Activated gamma-delta T cell treated with anti-CD3 and anti-CD28 coated beads, Interleukin-2, amount 50 U/mL, for 16 hours (primary cell): Measurements from ENCODE around the gene ATF7.

Experiments
- DNase-seq: peaks from one replicate; pipeline ENCODE4 v3.0.0-alpha.2; 2020; ENCODE audit warnings: low read depth

ATF7 gene

GRCh38 chr12:53523131-53523530 lies 103.1 kb downstream of the ATF7 start:
- DNase-seq, result no peak

DNA sequence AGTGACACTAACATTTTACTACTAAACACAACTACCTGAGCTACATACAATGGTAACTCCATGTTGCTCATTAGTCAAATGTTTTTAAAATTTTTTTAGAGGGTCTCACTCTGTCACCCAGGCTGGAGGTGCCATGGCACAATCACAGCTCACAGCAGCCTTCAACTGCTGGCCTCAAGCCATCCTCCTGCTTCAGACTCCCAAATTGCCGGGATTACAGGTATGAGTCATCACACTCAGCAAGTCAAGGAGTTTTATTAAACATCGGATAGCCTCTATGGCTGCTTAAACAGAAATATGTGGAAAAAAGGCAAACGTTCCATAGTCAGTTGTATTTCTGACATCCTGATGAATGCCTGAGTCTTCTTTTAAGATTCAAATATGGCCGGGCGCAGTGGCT lies 107.8 kb downstream of the ATF7 start:
- no peak for DNase-seq

DNA sequence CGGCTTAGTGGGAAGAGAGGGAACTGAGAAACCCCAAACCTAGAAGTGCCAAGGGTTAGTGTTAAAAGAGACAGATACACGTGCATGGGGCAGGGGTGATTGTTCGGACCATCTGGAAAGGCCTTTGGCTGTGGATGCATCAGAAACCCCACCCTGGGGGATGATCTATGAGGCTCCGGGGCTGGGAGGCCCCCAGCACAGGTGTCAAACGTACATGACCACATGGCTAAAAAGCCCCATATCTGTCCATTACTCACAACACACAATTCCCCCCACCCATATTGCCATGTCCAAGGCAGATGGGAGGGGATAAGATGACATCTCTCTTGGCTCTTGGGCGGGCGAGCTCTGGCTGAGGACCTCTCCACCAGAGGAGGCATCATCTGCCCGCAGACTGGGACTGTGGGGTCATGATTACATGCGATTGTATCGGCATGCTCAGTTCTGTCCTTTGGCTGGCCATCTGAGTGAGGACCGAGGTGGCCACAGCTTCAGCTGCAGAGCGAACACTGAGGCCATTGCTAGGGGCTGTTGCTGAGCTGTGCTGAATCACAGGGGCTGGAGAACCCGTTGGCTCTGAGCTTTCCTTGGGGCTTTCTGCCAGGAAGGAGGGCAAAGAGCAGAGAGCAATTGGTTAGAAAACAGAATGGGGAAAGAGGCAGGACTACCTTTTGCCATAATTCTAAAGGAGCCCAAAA lies 109.3 kb downstream of the ATF7 start:
- DNase-seq, result no peak

GRCh38 chr12:53515291-53515680 lies 110.9 kb downstream of the ATF7 start:
- DNase-seq, result no peak

DNA sequence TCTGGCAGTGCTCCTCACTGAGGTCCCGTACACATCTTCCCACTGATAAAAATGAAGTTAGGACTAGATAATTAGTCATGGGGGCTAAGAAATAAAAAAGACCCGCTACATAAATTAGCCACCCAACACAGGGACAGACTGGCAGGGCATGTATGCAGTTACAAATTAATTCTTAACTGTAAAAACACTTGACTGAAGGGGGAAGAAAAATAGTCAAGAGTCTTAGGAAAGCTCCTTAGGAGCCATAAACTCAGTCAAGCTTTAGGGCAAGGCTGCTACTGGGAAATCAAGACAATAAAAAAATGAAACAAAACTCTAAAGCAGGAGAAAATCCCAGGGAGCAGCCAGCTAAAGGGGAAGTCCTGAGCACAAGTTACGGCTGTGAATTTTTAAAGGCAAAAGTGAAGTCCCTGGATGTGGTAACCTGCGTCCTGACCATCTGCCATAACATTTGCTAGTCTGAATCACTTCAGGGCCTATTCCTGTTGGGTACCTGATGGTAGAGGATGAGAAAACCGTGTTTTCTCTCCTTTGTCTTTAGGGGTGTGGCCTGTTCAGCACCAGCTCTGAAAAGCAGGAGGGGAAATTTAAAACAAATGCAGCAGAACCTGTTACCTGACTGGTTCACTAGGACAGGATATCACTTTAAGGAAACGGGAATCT lies 111.4 kb downstream of the ATF7 start:
- no peak for DNase-seq

- no peak for DNase-seq
These were observed 112.3 kb downstream of the ATF7 start for GRCh38 chr12:53513712-53514410.

GRCh38 chr12:53510181-53510812 lies 115.9 kb downstream of the ATF7 start:
- DNase-seq, result no peak

DNA sequence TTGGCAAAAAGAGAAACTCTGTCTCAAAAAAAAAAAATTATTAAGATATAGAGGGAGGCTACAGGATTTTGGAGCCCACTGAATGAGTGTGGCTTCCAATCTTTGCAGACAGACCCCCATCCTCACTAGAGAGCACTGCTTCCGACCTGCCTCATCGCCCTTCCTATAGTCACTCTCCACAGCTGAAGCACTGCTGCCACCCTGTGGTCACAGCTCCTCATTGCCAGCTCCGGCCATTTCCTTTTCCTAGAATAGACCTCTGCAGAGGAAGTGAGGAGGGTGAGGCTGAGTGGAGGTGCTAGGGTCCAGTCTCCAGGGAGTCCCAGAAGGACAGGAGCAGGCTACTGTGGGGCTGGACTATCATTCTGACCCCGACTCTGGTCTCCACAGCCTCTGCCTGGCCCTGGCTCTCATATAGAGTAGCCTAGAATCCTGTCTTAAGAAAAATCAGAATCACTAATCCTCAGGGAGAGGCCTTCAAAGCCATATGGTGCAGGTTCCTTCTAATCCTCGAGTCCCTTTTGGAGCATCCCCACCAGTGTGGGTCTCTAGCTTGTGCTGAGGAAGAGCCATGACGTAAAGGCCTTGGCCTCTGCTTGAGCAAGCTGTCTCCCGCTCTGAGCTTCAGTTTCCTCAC lies 117.5 kb downstream of the ATF7 start:
- DNase-seq, result peak; percentile 74

DNA sequence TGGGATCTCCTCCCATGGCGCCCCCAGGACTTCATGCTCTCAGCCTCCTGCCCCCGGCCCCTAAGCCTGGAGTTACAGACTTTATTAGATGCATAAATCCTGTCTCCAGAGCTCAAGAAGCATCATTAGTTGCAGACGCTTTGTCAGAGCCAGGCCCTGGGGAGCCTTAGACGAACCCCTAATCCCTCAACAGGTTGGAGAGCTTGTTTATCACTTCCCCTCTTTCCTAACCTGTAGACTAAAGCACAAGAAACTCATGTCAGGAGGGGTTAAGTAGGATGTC lies 118.6 kb downstream of the ATF7 start:
- no peak for DNase-seq

DNA sequence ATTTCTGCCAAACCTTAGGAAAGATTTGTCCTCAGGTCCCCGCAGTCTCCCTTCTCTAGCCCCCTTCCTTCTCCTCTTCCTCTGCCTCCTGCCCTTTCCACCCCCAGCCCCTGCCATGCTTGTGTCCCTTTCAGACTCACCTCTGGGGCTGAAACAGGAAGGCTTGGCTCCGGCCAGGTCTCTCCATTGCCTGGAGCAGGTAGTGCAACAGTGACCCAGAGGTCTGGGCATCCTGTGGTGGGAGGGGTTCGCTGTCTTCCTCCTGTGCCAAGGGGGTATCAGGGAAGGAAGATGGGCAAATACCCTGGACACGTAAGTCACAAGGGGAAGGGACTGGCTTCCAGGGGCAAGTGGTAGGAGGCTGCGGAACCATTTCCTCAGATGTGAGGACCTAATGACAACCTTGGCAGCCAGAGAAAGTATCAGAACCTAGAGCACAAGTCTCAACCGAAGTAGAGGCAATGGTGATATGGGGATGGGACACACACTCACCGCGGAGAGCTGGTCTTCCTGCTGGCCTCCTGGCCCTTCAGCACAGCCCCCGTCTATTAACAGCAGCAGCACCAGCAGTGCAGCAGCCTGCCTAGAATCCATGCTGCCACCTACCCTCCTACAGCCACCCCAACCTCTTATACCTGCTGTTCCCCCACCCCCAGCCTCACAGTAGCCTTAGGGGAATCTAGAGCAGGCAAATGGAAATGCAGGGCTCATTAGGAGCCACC lies 119.1 kb downstream of the ATF7 start, which contains the start of gene NPFF:
Gene NPFF (minus strand): TSS at position 604 of the 722 bp plus-strand sequence. CDS start 10 bp downstream, at position 594.
- DNase-seq, result no peak

- DNase-seq, result no peak
These were observed 119.8 kb downstream of the ATF7 start for GRCh38 chr12:53506450-53506785.

DNA sequence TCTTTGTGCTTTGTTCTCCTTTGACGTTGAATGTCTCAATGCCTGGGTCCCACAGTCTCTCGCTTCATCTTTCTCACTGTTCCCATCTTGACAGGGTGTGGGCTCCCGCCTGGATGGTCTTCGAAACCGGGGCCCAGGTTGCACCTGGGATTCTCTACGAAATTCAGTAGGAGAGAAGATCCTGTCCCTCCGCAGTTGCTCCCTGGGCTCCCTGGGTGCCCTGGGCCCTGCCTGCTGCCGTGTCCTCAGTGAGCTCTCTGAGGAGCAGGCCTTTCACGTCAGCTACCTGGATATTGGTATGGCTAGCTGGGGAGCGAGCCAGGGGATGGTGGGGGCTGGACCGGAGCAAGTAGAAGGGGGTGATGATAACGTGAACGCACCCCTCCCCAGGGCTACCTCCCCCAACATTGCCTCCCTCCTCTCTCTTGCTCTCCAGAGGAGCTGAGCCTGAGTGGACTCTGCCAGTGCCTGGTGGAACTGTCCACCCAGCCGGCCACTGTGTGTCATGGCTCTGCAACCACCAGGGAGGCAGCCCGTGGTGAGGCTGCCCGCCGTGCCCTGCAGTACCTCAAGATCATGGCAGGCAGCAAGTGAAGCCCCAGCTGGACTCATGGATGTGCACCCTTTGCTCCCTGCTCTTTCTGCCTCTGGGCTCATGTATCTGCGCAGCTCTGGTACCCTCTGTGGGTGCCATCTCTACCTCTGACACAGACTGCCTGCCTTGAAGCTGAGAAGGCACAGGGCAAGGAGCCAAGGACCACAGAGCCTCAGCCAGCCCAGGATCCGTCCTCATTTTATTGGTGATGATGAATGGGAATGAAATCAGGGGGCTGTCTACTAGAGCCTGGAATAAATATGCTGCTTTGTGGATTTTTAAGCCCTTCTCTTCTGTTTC lies 120.4 kb downstream of the ATF7 start:
- DNase-seq, result no peak

- DNase-seq, result no peak
These were observed 121.1 kb downstream of the ATF7 start for GRCh38 chr12:53505086-53505485.

- no peak for DNase-seq
These were observed 121.9 kb downstream of the ATF7 start for GRCh38 chr12:53504004-53504920.

DNA sequence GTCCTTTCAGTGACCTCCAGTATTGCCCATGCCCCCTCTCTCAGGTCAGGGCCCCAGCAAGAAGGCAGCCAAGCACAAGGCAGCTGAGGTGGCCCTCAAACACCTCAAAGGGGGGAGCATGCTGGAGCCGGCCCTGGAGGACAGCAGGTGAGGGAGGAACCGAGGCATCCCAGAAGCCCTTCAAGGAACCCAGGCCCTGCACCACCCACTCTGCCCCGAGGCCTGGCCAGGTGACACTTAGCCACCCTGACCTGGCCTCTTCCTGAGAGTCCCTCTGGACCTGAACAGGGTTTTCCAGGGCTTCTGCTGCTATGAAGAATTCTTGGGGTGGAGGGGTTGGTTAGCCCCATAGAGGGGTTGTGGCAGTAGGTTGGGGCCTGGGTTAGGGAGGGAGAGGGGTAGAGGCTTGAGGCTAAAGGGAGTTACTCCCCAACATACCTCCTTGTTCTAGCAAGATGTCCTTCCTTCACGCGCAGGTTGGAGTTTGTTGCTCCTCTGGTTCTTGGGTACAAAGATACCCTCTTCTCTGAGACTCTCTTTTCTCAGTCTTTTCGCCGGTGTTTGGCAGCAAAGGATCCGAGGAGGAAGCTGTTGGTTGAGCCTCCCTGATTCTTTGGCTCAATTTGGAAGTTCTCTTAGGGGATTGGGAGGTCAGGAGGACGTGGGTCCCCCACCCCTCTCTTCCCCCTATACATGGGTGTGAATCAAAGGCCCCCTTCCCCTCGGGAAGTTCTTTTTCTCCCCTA lies 123.0 kb downstream of the ATF7 start:
- DNase-seq, result no peak

DNA sequence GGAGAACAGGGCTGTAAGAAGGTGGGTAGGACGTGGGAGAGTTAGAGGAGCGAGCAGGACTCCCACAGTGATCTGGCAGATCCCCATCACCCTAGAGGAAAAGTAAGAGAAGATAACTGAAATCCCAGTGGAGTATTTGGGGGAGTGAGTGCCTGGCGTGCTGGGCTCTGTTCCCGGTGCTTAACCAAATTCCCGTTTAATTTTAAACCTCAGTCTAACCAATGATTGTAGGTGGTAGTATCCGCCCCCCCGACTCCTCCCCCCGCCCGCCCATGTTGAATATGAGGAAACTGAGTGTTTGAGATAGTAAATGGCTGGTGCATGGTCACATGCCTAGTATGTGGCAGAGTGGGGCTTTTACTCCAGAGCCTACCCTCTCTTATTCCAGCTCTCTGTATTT lies 123.9 kb downstream of the ATF7 start:
- DNase-seq, result no peak

- no peak for DNase-seq
These were observed 124.5 kb downstream of the ATF7 start for GRCh38 chr12:53501615-53502181.

DNA sequence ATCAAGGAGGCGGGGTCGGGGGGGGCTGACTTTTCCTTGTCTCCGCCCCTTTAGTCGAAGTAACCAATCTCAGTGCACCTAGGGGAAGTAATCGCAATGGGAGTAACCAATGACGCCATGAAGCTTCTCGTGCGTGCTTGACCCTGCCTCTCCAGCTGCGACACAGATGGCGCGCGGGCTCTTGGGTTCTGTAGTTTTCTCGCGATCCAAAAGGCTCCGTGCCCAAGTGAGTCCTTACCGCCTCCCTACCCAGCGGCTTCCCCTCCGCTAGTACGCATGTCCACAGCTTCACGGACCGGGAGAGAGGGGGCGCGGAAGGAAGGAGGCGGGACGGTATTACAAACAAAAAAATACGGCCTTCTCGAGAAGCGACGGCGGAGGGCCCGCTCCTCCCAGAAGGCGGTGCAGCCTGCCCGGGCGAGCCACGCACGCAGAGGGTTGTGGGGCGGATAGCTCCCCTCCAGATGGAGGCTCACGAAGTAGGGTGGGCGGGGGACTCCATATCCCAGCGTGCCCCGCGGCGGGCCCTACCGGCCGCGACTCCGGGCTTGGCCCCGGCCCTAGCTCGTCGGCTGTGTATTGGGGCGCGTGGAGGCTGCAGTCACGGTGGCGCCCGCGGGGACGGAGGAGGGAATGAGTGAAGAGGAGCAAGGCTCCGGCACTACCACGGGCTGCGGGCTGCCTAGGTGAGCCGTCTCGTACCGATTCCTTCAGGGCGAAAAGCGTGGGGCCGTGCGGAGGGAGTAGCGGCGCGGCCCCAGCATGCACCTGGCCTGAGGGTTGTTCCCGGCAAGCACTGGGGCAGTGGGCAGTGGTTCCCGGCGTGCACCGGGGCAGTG lies 125.2 kb downstream of the ATF7 start, which contains the start of gene TARBP2:
Gene TARBP2 (plus strand): TSS at position 508 of the 839 bp plus-strand sequence. CDS start 126 bp downstream, at position 634.
- peak; percentile 98 for DNase-seq
